ENCODE measurements around the gene NLK. TPM values are rescaled to one million over a fixed set of nuclear protein-coding genes. Genes with fewer than 3 reads are reported as not detected.

Gene NLK
- total and polyA plus RNA-seq, 4 donors, result 28.2 to 48.5 (median 34.6) TPM

Small RNAs within 50 kb of the gene (small RNA-seq; reads per million reads assigned to genes)
- gene RF00006 (ENCODE audit: low replicate concordance) (not detected), gene RF00156 (ENCODE audit: low replicate concordance) (not detected), gene RF00601 (ENCODE audit: low replicate concordance) (not detected), gene RPS29P22 (ENCODE audit: low replicate concordance) (not detected)

Other genes starting within 250 kb of the NLK start
- gene NOS2, start 242.1 kb upstream of the NLK start, total RNA-seq, result 1 to 10 TPM in 1 of 2 donors, under 1 TPM in 1; 0.79 to 1.1 TPM
- gene NOS2, start 242.1 kb upstream of the NLK start, polyA plus RNA-seq (ENCODE audit: insufficient read length in 2 of 2), result 1 to 10 TPM; 1.4 TPM
- gene LYRM9, start 149.3 kb upstream of the NLK start, total RNA-seq, result 10 to 100 TPM; 16.0 to 19.7 TPM
- 10 to 100 TPM; 23.8 to 27.1 TPM for gene LYRM9, start 149.3 kb upstream of the NLK start, polyA plus RNA-seq (ENCODE audit: insufficient read length in 2 of 2)